Measurements from ENCODE around the gene LDAH.
"Not testable (repeated sequence)": the region's sequence is repeated elsewhere in the genome, so short reads cannot be mapped to it uniquely, and the experiment has no call there.

LDAH gene

GRCh38 chr2:20723543-20723942 lies 99.4 kb downstream of the LDAH start:
- DNase-seq (ENCODE audit: low read depth) = no peak

GRCh38 chr2:20722592-20723240 lies 100.2 kb downstream of the LDAH start:
- no peak for DNase-seq (ENCODE audit: low read depth)

DNA sequence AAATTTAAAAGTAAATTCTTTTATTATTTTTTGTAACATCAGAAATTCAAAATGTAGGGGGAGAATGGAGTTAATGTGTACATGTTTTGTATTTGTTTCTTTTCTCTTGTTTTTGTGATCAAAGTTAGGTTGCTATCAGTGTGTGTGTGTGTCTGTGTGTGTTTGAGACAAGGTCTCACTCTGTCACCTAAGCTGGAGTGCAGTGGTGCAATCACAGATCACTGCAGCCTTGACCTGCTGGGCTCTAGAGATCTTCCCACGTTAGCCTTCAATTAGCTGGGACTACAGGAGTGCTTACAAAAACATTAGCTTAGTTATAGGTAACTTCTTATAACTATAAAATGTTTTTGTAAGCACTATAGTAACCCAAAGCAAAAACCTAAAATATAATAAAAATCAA lies 105.3 kb downstream of the LDAH start:
- no peak for DNase-seq (ENCODE audit: low read depth)

- DNase-seq (ENCODE audit: low read depth) = not testable (repeated sequence)
These were observed 106.7 kb downstream of the LDAH start for GRCh38 chr2:20716164-20716563.

DNA sequence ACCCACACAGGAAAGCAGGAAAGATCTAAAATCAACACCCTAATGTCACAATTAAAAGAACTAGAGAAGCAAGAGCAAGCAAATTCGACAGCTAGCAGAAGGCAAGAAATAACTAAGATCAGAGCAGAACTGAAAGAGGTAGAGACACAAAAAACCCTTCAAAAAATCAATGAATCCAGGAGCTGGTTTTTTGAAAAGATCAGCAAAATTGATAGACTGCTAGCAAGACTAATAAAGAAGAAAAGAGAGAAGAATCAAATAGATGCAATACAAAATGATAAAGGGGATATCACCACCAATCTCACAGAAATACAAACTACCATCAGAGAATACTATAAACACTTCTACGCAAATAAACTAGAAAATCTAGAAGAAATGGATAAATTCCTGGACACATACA lies 108.5 kb downstream of the LDAH start:
- not testable (repeated sequence) for DNase-seq (ENCODE audit: low read depth)

DNA sequence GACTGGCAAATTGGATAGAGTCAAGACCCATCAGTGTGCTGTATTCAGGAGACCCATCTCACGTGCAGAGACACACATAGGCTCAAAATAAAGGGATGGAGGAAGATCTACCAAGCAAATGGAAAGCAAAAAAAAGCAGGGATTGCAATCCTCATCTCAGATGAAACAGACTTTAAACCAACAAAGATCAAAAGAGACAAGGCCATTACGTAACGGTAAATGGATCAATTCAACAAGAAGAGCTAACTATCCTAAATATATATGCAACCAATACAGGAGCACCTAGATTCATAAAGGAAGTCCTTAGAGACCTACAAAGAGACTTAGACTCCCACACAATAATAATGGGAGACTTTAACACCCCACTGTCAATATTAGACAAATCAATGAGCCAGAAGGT lies 109.3 kb downstream of the LDAH start:
- not testable (repeated sequence) for DNase-seq (ENCODE audit: low read depth)

DNA sequence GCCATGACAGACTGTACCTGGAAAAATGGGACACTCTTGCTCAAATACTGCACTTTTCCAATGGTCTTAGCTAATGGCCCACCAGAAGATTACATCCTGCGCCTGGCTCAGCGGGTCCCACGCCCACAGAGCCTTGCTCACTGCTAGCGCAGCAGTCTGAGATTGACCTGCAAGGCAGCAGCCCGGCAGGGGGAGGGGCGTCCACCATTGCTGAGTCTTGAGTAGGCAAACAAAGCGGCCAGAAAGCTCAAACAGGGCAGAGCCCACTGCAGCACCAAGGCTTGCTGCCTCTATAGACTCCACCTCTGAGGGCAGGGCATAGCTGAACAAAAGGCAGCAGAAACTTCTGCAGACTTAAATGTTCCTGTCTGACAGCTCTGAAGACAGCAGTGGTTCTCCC lies 111.3 kb downstream of the LDAH start:
- not testable (repeated sequence) for DNase-seq (ENCODE audit: low read depth)

- DNase-seq (ENCODE audit: low read depth) = no peak
These were observed 115.3 kb downstream of the LDAH start for GRCh38 chr2:20707601-20708000.

GRCh38 chr2:20706786-20707185 lies 116.1 kb downstream of the LDAH start:
- DNase-seq (ENCODE audit: low read depth) = no peak

GRCh38 chr2:20706217-20706616 lies 116.7 kb downstream of the LDAH start:
- no peak for DNase-seq (ENCODE audit: low read depth)

DNA sequence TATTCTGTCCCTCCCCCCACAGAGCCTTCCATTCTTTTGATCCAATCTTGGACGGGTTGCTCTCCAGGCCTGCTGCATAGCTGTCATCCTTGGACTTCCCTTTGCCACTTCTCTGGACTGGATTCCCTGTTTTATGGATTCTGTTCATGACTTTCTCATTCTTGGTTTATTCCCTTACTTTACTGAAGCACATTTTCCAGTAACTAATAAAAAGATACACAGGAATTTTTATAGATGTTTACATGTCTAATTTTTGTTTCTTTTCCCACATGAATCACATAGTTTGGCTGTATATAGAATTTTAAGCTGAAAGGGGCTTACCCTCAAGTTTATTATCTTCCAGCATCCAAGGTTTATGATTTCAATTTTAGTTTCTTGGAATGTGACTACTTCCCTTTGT lies 118.0 kb downstream of the LDAH start:
- no peak for DNase-seq (ENCODE audit: low read depth)

DNA sequence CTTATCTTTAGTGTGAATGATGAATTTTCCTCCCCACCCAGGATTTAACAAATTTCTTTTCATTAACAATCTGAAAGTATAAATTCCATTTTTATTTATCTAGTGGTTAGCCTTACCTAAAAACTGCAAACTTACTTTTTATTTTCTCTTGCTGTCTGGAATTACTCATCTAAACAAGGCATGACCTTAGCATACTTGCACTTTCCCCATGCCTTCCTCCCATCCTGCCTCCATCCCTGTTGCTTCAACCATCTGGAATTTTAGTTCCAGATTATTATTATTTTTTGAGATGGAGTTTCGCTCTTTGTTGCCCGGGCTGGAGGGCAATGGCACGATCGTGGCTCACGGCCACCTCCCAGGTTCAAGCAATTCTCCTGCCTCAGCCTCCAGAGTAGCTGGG lies 120.3 kb downstream of the LDAH start:
- DNase-seq (ENCODE audit: low read depth) = no peak

- DNase-seq (ENCODE audit: low read depth) = no peak
These were observed 123.8 kb downstream of the LDAH start for GRCh38 chr2:20698916-20699613.

- DNase-seq (ENCODE audit: low read depth) = no peak
These were observed 125.5 kb downstream of the LDAH start for GRCh38 chr2:20697322-20697934.

DNA sequence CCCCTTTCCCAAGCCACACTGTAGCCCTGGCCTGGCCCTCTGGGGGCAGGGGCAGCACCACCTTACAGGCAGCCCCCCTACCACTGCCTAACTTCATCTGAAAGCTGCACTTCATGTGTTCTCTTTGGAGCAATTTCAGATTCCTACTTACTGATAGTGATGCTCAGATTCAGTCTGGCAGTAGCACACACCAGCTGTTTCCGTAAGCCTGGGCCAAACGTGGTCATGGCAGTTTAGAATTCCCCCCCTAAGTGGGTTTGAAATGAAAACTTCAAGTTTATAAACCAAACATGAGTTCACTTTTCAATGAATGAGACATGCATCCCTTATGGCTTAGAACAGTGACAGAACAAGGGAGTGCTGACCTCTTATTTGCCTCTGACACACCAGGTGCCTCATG lies 126.5 kb downstream of the LDAH start:
- no peak for DNase-seq (ENCODE audit: low read depth)

- no peak for DNase-seq (ENCODE audit: low read depth)
These were observed 129.6 kb downstream of the LDAH start for GRCh38 chr2:20693317-20693716.

DNA sequence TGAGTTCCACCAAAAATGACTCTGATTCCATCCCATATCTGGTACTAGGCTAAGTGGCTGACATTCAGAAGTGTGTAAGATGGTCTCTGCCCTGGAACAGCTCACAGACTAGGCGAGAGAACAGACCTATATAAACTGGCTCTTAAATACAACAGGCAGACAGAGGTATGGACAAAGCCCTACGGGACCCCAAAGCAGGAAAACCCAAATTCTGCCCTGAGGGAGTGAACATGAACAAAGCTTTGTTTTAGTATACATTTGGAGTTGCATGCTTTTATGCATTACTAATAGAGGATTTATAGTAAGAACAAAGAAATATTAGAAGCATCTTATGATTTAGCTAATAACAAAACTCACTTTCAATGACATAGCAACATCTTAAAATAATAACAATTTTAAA lies 130.8 kb downstream of the LDAH start:
- no peak for DNase-seq (ENCODE audit: low read depth)

- no peak for DNase-seq (ENCODE audit: low read depth)
These were observed 131.7 kb downstream of the LDAH start for GRCh38 chr2:20691076-20691734.

- DNase-seq (ENCODE audit: low read depth) = no peak
These were observed 133.3 kb downstream of the LDAH start for GRCh38 chr2:20689428-20690264.

- no peak for DNase-seq (ENCODE audit: low read depth)
These were observed 135.6 kb downstream of the LDAH start for GRCh38 chr2:20687260-20687832.

DNA sequence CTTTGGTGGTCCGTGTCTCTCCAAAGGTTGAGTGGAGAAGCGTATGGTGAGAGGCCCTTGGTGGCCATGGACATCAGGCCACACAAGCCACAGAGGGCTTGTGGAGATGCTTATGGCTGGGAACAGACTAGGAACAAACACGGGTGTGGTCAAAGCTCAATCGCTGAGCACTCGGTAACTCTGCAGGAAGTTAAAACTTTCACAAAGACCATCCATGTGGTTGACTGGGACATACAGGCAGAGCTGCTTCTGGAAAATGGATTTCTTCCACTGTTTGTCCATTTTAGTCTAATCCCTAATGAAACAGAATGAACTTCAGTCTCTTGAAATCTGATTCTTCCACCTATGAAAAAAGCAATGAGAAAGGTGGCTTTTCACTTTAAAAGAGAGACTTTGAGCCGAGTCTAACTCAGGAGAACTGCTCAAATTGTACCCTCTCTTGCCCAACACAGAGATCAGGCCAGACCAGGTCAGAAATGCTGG lies 138.3 kb downstream of the LDAH start:
- DNase-seq (ENCODE audit: low read depth) = no peak

Measured in stimulated activated CD8-positive, alpha-beta memory T cell treated with anti-CD3 and anti-CD28 coated beads, Interleukin-12 subunit alpha, Interleukin-12 subunit beta, amount 100 ng/mL, for 4 hours (primary cell).